Stimulated activated CD4-positive, alpha-beta T cell treated with anti-CD3 and anti-CD28 coated beads, Interleukin-1b, Interleukin-23, amount 100 ng/mL, for 1 hour (primary cell): ENCODE data around the gene NOS3.

ENCODE experiments used
- DNase-seq, 2 donors: peaks; one replicate each; pipeline ENCODE4 v3.0.0-alpha.2; 2020; ENCODE audit warnings: low read depth in 2 of 2

The NOS3 gene

GRCh38 chr7:151058781-151059366 is 68.1 kb downstream of the NOS3 start:
- no peak for DNase-seq

DNA sequence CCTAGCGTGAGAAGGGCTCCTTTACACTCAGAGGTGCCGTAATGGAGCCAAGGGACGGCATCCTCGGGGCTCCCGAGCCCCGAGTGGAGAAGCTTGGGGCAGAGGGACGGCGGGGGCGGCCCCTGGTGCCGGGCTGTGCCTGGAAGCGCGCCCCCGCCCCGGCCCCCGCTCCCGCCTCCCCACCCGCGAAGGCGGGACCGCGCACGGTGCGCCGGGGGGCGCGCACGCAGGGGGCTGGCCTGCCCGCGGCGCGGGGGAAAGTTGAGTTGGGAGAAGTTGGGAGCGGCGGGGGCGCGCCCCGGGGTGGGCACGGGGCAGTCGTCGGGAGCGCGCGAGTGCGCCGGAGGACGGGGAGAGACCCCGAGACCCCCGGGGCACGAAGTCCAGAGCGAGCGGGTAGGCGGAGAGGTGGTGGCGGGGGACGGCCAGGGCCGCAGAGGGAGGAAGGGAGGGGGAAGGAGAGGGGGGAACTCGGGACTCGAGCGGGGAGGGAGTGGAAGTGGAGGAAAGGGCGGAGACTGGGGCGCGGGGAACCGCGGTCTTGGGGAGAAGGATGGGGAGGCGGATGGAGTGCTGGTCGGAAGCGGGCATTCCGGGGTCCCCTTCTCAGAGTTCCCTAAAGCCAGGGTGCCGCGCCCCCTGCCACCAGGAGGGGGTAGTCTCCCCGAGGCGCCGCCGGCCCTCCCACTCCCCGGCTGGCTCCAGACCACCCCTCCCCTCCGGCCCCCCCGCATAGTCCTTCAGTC is 68.7 kb downstream of the NOS3 start, which contains the start of gene SLC4A2:
SLC4A2 (plus strand) TSS at position 223 of the 746 bp plus-strand sequence. CDS start 2,399 bp downstream, outside the sequence.
- peak in 1 of 2 donors; percentile 53 for DNase-seq

DNA sequence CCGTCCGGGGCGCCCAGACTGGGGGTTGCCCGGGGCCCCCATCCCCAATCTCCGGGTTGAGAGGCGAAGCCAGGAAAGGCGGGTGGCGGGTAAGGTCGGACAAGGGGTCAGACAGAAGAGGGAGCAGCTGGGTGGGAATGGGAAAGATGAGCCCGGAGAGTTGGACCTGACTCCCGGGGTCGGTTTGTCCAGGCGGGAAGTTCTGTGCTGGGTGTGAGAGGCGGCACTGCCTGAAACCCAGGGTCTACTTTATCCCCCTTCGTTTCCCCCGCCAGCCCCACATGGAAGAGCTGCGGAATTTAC is 69.2 kb downstream of the NOS3 start:
- DNase-seq, result no peak

DNA sequence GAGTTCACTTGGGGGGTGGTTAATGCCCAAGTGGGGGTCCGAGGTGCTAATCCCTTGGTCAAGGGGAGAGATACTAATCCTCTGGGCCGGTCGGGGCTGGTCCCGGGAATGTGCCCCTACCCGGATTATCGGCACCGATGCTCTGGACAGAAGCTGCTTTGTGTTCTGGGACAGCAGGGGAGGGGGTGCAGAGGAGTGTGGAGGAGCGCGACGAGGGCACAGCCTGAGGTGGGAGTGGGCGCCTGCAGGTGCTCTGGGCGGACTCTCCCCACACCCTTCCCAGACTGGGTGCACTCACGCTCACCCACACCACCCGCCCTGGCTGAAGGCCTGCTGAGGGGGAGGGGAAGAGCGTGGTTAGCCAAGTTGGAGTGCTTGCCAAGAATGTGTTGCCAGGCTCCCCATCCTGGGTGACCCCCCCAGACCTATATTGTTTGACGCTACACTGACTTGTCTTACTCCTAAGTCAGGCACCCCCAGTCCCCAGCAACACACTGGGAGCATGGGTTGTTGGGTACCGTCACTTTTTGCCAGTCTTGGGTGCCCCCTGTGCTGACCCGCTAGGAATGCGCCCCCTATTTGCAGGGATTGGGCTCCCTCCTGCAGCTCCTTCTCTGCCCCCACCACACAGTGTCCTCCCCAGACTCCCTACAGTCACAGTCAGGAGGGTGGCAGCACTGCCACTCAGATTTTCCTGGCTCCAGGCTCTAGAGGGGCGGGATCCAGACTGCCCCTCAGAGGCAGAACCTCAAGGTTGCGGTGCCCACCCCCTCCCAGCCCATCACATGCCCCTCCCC is 69.8 kb downstream of the NOS3 start:
- no peak for DNase-seq

- no peak for DNase-seq
Measured at GRCh38 chr7:151061213-151062110, 70.6 kb downstream of the NOS3 start.

- no peak for DNase-seq
Measured at GRCh38 chr7:151062111-151062398, 71.2 kb downstream of the NOS3 start.

DNA sequence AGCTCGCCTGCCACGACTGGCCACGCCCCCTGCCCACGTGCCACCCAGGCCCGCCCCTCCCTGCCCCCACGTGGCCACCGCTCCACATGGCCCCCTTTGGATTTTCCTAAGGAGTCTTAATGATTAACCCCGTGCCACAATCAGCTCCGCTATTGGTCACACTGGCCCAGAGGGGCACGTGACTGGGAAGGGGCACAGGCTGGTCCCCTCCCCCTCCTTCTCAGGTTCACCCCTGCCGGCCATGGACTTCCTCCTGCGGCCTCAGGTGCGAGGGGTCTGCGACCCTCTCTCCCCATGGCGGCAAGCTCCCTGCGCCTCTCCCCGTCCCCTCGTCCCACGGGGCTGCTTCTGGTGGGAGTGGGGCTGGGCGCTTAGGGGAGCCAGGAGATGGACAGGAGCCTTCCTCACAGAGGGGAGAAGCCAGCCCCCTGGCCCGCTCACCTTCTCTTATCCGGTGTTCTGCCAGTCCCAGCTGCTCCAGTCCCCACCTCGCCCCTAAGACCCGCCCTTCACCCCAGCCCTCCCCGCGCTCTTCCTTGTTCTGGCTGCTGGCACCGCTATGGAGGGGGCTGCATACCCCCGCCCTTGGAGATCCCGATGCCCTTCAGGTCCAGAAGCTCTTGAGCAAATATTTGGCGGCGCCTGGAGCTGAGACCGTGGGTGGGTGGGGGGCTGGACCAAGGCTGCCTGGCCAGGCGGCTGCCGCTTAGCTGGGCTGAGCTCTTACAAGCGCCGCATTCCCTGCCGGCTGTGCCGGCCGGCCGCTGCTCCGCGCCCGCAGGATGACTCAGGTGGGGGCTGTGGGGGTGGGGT is 71.8 kb downstream of the NOS3 start:
- DNase-seq, result no peak

DNA sequence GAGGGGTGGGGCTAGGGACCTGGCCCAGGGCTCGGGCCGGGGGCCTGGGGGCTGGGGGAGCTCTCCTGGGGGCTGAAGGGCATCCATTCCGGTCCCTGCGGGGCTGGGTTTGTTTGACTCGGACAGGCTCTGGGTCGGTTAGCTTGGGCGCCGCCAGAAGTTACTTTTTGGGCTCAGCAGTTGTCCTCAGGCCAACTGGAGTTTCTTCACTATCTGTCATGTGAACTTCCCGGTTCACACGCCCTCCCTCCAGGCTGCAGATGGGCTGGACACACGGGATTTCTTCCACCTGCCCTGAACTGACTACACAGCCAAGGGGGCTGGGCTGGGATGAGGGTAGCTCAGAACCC is 72.4 kb downstream of the NOS3 start:
- no peak for DNase-seq
